Stromal cell of bone marrow (primary cell): ENCODE results near the gene BTBD16.

ENCODE experiments used
- DNase-seq: peaks from one replicate; pipeline ENCODE4 v3.0.0-alpha.2; 2012; ENCODE audit warnings: low read depth

BTBD16 gene

GRCh38 chr10:122294511-122295450 is 23.7 kb downstream of the BTBD16 start:
- DNase-seq, result no peak

- DNase-seq, result no peak
Measured at GRCh38 chr10:122295451-122295809, 24.3 kb downstream of the BTBD16 start.

- no peak for DNase-seq
Measured at GRCh38 chr10:122296363-122297120, 25.4 kb downstream of the BTBD16 start.

- DNase-seq, result no peak
Measured at GRCh38 chr10:122297583-122297982, 26.5 kb downstream of the BTBD16 start.

GRCh38 chr10:122298206-122298597 is 27.1 kb downstream of the BTBD16 start:
- no peak for DNase-seq

- DNase-seq, result peak; percentile 64
Measured at GRCh38 chr10:122298598-122299301, 27.7 kb downstream of the BTBD16 start.

- DNase-seq, result no peak
Measured at GRCh38 chr10:122299423-122300075, 28.5 kb downstream of the BTBD16 start.

- DNase-seq, result peak; percentile 88
Measured at GRCh38 chr10:122301055-122301810, 30.1 kb downstream of the BTBD16 start.

GRCh38 chr10:122301811-122302115 is 30.7 kb downstream of the BTBD16 start:
- DNase-seq, result no peak

- no peak for DNase-seq
Measured at GRCh38 chr10:122302315-122302714, 31.2 kb downstream of the BTBD16 start.

GRCh38 chr10:122303271-122304053 is 32.4 kb downstream of the BTBD16 start:
- no peak for DNase-seq

- no peak for DNase-seq
Measured at GRCh38 chr10:122304054-122304579, 33.0 kb downstream of the BTBD16 start.

GRCh38 chr10:122306282-122306681 is 35.2 kb downstream of the BTBD16 start:
- no peak for DNase-seq

- no peak for DNase-seq
Measured at GRCh38 chr10:122306744-122307143, 35.6 kb downstream of the BTBD16 start.

- DNase-seq, result peak; percentile 98
Measured at GRCh38 chr10:122307669-122308416, 36.7 kb downstream of the BTBD16 start.

- no peak for DNase-seq
Measured at GRCh38 chr10:122308417-122309141, 37.5 kb downstream of the BTBD16 start.

- no peak for DNase-seq
Measured at GRCh38 chr10:122310311-122311050, 39.4 kb downstream of the BTBD16 start.

- DNase-seq, result no peak
Measured at GRCh38 chr10:122311051-122311410, 39.9 kb downstream of the BTBD16 start.
